Raji (cell line): Measurements from ENCODE around the gene HSPA4L.

ENCODE experiments used
- POLR2A ChIP-seq: IDR thresholded peaks from 2 replicates; pipeline ENCODE4 v1.6.1; 2011; ENCODE audit warnings: low read depth, low read length, control low read depth; ENCODE audit not compliant: insufficient read depth

The HSPA4L gene

DNA sequence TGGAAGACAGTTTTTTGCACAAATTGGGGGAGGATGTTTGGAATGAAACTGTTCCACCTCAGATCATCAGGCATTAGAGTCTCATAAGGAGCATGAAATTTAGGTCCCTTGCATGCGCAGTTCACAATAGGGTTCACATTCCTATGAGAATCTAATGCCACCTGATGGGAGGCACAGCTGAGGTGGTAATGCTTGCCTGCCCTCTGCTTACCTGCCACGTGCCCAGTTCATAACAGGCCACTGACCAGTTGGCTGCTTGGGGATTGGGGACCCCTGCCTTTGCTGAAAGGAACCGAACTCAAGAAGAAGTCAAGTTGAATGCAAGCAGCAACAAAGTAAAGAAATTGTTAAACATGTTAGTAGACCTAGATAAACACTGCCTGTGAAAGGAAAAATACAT, 4.6 kb upstream of the HSPA4L start:
- no peak for TF ChIP-seq POLR2A

DNA sequence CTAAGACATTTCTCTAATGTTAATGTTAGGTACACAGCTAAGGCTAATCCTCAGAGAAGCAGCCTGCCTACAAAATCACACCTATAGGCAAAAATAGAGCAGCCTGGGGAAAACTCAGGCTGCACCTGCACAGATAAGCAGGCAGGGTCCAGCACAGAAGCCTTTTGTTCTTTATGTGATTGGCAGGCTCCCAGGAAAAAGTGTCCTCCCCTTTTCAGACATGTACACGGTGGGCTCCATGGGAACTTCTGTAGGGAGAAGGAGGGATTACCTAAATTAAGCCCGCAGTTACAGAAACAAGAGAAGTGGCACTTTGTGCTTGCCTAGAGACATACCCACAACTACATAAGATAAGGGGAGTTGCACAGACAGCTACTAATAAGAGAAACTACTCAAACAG, 4.0 kb upstream of the HSPA4L start:
- no peak for TF ChIP-seq POLR2A

DNA sequence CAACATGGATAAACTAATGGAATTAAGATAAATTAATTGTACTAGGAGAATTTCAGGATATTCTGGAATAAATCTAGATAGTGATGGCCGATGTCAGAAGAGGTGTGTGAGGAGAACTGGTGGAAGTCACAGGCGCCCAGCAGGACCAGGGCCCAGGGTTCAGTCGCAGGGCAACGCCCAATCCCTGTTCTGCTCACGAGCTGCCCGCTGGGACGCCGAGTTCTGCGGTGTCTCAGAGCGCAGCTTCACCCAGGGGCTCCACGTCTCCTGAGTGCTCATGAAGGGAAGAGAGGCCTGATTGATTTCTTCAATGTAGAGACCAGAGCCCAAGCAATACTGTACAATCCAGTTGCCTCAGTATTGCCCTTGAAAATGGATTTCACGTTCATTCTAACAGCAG, 1.5 kb upstream of the HSPA4L start:
- TF ChIP-seq POLR2A, result no peak

DNA sequence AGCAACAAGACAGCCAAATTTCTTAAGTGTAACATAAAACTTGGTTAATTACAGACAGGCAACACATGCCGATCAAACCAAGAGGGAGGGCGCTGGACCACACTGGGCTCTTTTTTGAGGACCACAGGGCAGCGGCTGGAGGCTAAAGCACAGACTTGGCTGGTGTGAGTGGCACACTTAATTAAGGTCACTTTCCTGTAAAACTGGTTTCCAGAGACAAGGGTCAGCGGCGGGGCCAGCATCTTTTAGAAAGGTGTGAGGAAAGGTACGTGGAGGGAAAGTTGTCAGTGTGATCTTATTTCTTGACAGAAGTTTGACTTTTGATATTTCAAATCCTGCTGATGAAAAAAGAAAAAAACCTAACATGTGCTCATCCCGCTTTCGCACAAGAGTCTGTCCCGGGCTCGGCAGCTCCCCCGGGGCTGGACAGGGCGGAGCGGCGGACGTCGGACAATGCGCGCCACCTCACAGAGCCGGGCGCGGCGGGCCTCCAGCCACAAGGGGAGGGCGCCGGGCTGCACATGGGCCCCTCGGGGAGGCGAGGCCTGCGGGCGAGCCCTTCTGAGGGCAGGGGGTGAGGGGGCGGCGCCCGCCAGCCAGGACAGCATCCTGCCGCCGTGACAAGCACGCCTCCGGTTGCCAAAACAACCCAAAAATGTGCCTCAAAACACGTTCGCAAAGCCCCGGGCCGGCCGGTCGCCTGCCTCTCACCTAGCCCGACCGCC, 660 bp upstream of the HSPA4L start:
- TF ChIP-seq POLR2A, result no peak

DNA sequence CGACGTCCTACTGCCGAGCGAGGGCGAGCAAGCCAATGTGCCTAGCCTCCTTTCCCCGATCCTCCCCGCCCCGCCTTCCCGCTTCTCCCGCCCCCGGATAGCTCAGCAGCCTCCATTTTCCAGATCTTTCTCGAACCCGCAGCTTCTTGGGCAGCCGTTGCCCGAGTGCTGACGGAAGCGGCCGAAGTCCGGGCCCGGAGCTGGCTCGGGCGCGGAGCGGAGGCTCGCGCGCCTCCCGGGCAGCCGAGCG, 172 bp upstream of the HSPA4L start:
- no peak for TF ChIP-seq POLR2A

DNA sequence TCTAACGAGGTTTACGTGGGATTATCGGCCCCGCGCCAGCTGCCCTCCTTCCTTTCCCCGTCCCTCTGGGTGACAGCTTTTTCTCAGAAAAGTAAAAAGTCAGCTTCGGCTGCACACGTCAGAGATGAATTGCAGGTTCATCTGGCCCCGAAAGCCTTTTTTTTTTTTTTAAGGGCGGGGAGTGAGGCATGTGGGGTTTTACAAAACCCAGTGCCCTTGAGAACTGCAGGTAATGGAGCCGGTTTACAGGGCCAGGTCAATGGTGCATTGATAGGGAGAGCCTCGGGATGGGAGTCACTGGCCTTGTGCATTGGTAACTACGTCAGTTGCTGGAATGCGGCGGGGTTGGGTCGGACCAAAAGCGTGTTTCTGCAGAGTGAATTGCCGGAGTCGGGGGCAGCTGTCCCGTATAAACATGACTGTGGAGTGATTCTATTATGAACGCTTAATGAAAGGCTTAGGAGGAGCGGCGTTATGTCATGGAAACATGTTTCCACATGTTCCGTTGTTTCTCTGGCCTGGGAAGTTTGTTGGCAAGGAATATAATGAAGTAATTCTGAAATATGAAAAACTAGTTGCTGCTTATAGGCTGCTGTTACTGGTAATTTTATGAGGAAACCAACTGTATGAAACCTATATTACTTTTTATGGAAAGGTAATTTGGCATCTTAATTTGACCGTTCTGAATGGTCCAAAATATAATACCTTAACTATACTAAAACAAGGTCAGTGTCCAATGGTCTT, 1.1 kb downstream of the HSPA4L start:
- no peak for TF ChIP-seq POLR2A

DNA sequence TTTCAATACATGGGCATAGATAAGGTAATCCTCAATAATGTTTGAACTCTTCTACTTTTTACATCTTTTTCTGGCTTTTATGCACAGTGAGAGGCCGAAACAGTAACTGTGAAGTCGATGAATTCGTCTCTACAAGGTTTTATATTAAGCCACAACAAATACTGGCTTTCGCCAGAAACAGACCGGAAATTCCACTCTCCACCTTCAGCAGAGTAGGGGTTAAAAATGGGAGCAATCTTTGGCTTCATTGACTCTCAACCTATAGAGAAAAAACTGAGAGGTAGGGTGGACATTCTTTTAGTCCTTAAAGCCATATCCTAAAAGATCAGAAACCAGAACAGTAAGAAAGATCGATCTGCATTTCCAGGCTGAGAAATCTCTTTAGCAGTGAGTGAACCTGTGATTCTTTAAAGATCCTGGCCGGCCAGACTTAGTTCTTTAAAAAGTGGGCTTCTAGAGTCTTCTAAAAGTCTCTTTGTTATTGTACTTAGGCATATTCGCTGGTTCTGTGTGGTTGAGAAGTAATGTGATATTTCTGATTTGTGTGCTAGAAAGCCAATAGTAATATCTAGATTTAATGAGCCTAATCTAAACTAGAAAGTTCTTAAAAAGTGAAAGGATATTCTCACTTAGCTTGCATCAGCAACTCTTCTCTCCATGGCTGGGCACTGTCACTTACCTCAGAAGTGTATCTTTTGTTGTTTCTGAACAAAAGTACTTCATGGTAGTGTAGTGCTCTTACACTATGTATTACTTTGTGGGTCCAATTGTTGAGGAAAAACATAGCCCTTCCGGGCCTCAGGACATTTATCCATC, 2.0 kb downstream of the HSPA4L start:
- no peak for TF ChIP-seq POLR2A

DNA sequence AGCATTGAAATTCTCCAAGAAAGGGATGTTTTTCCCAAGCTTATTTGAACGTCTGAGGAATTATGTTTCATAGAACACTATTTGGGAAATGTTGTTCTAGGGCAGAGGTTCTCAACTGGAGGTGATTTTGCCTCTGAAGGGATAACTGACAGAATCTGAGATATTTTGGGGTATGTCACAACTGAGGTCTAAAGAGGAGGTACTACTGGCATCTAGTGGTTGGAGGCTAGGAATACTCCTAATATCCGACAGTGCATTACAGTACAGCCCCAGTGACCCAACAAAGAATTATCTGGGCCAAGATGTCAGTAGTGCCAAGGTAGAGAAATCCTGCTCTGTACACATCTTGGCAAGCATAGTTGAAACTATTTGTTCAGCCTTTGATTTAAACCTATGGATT, 6.4 kb downstream of the HSPA4L start:
- no peak for TF ChIP-seq POLR2A

DNA sequence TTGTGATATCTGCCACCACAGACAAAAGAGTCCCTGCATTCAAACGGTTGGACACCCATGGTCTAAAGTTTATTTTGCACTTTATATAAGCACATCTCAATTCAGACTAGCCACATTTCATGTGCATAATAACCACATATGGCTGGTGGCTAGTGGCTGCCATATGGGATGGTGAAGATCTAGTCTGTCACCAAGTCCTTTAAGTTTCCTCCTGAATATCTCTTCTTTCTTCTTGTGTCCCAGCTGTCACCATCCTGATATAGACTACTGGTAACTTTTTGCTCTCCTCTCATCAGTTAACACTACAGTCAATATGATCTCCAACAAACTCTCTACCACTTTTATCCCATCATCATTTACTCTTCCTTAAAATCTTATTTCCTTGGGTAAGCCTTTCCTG, 9.3 kb downstream of the HSPA4L start:
- no peak for TF ChIP-seq POLR2A

DNA sequence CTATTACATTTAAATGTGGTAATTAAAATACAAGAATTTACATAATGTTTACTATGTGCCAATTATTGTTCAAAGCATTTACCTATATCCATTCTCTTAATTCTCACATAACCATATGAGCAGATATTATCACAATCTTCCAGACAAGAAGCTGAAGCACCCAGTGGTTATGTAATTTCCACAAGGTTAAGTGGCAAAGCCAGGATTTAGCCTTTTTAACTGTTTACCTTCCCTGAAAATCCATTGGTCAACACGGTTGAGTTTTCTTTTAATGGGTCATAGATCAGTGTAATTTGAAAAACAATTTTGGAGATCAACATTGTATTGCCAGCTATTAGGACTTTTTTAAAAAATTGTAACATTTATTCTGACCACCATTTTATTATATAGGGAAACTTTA, 11.4 kb downstream of the HSPA4L start:
- no peak for TF ChIP-seq POLR2A

DNA sequence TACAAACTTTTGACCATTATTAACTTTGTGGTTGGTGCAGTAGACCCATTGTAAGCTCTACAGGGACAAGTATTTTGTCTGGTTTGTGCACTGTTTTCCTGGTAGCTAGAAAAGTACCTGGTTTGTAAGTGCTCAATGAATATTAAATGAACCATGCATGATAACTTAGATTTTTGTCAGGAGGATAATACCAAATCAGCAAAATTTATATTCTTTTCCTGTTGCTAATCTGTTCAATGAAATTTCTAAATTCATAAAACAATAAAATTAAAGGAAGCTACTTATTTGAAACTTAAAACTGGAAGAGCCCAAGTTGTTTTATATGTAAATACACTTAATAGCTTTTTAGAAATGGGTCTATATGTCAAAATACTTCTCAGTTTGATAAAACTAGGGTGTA, 17.6 kb downstream of the HSPA4L start:
- TF ChIP-seq POLR2A, result no peak

DNA sequence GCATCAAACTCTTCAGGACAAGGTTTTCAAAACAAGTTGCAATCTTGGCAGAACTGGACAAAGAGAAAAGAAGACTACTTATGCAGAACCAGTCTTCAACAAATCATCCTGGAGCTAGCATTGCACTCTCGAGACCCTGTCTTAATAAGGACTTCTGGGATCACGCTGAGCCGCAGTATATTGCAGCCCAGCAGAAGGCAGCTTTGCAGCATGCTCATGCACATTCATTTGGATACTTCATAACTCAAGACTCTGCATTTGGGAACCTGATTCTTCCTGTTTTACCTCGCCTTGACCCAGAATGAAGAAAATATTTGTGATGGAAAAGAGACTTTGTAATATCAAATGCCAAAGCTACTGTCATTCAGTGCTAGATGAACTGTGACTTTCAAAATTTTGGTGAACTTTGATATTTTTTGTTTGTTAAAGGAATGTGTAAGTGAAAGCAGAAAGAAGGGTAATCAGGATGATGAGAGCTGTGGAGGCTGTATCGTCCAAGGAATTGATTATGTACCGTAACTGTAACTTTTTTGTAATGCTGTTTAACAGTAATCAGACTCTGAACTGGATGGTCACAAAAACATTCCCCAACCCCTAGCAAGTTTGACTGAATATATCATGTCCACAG, 27.2 kb downstream of the HSPA4L start:
- no peak for TF ChIP-seq POLR2A

DNA sequence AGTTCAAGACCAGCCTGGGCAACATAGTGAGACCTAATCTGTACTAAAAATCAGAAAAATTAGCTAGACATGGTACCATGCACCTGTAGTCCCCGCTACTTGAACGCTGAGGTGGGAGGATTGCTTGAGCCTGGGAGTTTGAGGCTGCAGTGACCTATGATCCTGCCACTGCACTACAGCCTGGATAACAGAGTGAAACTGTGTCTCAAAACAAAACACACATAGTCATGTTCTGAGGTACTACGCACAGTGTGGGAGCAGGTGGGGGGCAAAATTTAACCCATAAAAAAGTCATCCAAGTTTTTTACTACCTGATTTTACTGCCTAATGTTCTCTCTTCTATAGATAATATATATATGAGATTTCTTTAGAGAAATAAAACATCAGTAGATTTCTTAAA, 28.4 kb downstream of the HSPA4L start:
- TF ChIP-seq POLR2A, result no peak

DNA sequence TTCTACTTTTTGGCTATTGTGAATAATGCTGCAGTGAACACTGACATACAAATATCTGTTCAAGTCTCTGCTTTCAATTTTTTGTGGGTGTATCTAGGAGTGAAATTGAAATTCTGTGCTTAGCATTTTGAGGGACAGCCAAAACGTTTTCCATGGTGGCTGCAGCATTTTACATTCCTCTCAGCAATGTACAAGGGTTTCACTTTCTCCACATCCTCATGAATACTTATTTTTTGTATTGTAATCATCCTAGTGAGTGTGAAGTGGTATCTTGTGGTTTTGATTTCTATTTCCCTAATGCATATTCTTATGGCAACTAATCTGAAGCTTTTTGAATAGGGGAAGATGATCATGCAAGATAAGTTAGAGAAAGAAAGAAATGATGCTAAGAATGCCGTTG, 40.3 kb downstream of the HSPA4L start:
- no peak for TF ChIP-seq POLR2A

DNA sequence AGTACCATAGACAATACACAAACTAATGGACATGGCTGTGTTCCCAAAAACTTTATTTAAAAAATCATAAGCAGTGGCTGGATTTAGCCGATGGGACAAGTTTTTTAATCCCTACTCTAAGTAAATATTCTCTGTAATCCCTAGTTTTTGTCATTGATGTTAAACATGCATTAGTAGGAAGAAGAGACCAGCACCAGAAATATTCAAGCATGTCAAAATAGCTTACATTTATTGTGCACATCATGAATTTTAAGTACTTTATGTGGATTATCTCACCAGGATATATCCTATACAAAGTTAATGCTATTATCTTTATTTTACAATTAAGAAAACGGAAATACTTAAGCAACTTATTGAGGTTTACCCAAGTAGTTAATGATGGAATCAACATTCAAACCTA, 46.0 kb downstream of the HSPA4L start:
- TF ChIP-seq POLR2A, result no peak

DNA sequence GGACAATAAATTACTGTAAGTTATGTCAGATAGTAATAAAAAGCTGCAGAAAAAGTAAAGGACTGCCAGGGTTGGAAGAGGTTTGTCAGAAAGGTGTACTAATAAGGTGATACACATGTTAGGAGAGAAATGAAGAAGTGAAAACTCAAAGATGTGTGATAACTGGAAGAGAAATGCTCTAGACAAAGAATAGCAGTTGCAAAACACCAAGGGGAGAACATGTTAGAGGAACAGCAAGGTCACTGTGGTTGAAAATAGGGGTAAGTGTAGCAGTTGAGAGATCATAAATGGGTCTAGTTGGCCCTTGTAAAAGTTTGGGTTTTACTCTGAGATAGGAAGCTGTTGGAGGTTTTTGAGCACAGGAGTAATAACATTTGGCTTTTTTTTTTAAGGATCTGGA, 46.9 kb downstream of the HSPA4L start:
- no peak for TF ChIP-seq POLR2A

DNA sequence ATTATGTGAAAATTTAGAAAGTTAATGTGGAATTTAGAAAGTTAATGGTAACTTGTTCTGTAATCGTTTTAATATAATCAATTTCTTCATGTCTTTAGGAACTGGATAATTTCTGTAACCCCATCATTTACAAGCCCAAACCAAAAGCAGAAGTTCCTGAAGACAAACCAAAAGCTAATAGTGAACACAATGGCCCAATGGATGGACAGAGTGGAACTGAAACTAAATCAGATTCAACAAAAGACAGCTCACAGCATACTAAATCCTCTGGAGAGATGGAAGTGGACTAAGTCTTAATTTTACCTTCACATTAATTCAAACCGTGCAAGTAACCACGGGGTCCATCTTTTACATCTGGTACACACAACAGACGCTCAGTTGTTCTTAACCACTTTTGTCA, 50.5 kb downstream of the HSPA4L start:
- no peak for TF ChIP-seq POLR2A
